SIG-M5 (cell line): ENCODE data around the gene NR2F2.

Experiments
- DNase-seq: peaks from one replicate; lab custom pipeline; 2025; lab: John Stamatoyannopoulos, UW

NR2F2 gene

DNA sequence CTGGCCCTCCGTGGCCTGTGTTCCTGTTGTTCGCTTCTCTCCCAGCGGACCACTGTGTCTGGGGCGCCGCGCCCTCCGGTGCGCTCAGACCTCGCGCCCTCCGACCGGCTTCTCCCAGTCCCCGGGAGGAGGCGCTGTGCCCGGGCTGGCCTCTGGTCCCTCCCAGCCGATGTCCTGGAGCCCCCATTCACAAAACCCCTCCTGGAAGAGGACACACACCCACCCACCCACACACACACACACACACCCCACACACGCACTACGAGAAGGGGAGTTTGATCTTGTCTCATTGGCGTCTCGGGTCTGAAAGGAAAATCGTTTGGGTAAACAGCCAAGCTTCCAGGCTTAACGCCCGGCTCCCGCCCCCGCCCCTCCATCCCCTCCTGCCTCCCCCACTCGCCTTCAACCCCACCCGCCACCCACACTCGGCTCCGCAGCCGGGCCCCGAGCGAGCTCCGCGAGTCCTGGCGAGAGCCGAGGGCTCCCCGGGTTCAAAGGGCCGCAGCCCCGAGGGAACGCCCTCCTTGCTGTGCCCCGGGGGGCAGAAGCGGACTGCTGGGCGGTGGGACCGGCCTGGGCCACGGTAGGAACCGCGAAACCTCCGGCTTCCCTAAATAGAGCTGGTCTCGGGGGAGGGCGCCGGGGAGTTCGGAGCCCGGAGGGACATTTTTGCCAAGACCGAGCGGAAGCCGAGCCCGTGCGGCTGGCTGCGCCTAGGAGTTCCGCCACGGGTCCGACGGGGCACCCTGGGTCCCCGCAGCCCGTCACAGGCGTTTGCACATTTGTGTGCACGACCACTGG, 23.6 kb downstream of the NR2F2 start:
- no peak for DNase-seq

- peak; percentile 53 for DNase-seq
These were observed 24.4 kb downstream of the NR2F2 start for GRCh38 chr15:96354731-96355567.

DNA sequence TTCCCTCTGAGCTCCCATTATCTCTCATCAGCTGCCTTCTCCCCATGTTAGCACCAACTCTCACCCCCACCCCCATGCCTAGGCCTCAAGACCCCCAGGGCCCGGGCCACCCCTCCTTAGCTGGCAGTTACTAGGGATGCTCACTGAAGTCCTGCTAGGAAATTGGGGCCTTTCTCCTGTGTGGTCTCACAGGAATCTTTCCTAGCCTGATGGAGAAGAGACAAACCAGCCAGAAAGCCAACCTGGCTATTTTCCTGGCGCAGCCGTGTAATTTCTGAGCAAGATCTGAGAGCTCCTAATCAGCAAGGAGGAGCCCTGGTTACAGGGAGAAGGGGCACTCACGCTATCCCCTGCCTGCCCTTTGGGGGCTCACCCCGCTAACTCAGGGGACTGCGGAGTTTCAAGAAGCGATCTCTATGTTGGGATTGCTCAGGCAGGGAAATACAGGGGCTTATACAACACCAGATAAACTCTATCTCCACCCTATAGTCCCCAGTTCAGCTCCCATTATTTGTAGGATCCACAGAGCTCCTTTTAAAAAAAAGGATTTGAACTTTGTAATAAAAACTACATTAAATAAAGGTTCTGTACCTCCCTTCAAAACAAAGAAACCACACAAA, 25.2 kb downstream of the NR2F2 start:
- DNase-seq, result no peak

DNA sequence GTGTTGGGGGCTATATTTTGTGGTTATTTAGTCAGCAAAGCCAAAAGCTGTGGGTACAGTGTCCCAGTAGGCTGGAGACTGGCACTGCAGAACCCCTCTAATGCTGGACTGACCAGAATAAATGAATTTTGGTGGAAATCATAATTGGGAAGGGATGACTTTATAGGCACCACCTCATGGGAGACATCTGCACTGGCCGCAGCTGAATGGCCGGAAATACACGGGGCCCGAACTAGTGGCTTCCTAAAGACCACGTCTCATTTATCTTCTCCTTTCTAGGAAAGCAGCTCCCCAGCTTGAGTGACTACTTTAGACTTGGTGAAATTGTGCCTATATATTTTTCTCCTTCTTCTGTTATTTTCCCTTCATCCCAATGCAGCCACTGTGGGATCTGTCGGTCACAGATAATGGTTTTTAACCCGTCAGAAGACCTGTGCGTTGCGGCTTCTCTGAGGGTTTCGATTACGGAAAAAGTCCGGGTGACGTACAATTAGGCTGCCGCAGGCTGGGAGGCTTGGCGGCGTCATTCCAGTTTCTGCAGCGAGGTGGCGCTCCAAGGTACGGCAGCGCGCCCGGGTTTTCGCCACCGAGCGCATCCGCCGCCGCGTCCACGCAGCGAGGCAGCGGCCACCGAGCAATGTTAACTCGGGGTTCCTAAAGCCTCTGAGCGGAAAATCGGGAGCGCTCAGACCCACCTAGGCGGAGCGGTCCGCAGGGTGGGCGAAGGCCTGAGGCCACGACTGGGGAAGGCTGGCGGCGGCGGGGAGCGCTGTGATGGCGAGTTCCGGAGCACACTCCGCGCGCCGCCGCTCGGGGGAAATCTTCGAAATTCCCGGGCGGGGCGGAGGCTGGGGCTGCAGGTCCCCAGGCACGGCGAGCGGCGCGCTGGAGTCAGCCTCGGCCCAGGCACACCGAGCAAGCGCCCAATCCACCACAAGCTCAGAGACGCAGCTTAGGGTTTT, 26.3 kb downstream of the NR2F2 start:
- DNase-seq, result peak; percentile 33

DNA sequence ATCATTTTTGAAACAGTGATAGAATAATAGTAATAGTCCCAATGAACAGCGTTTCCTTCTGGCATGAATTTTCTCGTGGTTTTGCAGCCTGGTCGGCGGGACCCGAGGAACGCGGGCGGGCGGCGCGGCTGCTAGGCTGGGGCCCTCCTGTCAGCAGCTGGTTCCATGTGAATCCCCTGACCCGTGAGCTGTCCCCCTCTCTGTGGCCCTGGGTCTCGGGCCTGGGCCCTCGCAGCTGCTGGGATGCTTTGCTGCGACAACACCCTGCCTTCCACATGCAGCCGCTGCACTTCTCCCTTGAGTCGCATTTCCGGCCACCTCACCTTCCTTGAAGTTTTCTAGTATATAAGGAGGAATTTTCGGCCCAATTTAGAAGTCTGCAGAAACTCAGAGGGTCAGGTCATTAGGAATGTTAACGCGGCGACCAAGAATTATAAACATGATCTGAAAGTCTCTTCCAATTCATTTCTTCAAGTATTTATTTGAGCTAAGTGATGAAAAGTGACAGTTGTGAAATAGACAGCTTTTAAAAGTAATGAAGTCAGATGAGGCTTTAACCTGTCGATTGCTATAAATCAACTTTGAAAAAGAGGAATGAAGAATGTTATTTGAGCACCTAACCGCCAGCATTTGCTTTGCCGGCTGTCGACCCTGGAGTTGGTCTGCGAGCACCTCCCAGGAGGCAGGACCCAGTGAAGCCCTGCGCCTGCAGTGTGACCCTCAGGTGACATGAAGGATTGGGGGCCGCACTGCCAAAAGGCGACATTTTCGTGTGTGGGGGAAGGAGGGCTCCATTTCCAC, 27.7 kb downstream of the NR2F2 start:
- DNase-seq, result no peak

DNA sequence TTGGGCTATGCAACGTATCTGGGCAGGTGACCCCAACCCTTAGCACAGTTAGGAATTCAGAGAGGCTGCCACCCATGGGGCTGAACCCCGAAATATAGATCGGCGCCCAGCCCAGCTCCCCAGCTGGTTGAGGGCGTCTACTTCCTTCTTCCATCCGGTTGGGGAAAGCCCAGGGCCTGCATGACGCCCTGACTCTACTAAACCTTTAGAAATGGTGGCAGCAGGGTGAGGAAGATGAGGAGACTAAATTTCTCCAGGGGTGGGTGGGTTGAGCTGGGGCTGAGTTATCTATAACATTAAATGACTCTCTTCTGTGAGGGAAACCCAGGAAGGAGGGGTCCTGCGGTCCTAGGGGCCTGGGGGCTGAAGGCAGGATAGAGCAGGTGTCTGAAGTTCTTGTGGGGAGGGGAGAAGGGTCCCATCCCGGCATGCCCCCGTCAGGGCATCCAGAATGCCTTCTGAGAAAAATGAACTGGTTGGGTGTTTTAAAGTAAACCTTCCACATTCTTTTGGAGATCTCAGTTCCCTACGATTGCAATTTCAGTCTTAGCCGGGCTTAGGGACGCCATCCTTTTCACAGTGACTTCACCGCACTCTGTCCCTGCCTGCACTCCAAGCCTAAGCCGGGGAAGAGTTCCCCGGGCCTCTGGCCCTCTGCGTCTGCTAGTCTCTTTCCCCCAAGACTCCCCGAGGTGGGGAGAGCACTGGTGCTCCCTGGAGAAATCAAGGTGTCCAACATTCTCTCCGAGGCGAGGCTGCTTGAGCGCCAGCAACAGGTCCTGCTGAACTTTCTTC, 28.5 kb downstream of the NR2F2 start:
- no peak for DNase-seq

DNA sequence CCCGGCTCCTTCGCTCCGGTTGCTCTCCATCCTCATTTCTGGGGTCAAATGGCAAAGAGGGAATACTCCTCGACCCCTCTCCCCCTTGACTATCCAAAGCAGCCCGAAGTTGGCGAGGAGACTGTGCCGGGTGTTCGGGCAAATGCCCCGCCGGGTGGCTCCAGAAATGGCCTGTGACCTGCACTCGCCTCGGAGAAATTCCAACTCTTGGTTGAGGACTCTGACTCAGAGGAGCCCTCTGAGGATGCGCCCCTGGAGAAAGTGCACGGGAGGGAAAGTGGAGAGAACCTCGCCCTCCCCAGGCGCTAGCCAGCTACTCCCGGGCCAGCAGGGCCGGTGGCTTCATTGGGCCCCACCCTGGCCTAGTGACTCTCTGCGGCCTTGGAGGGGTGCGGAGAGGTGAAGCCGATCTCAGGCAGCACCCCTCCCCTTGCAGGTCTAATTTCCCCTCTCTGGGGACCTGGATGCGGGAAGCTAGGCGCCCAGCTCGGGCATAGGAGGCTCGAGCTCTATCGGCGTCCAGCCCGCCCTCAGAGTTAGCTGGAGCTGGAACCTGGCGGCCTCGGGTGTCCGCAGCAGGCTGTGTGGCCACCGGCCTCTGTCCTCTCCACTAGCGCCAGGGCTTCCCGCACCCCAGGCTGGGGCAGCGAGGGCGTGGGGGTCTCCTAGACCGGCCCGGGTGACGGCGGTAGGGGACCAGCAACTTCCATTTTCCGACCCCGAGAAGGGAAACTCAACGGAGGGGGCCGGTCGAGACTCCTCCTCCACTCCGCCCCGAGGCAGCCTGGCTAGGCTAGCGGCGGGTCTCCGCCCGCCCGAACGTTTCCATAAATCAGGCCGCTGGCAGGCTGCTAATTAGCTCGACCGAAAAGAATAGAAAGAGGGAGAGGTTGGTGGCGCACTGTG, 29.4 kb downstream of the NR2F2 start:
- no peak for DNase-seq

GRCh38 chr15:96360581-96361308, 30.2 kb downstream of the NR2F2 start:
- no peak for DNase-seq

DNA sequence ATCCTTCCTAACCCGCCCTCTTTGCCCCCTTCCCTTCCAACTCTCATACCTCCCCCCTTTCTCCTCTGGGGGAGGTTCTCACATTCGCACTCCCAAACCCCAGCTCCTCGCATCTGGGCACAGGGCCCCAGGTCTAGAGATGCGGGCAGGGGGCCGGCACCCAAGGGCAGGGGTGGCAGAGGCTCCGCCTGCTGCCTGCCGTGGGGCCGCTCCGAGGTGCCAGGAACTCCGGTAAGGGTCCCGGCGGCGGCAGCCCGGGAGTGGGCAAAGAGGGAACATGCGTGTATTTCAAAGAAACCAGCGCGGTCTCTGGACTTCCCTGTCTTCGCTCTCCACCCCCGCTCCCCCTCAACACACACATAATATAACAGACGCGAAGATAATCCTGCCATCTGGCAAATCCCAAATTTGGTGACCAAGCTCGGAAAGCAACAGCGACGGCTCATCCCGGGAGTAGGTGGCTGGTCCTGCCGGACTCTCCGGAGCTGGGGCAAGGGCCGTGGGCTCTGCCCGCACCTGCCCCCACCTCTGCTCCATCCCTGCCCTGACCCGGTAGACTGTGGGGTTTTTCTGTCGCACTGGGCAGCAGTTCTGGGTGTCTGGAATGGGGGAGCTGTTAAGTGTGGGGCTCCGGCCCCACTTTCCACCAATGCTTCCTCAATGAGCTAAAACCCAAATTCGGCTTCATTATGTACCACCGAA, 31.0 kb downstream of the NR2F2 start:
- DNase-seq, result no peak

DNA sequence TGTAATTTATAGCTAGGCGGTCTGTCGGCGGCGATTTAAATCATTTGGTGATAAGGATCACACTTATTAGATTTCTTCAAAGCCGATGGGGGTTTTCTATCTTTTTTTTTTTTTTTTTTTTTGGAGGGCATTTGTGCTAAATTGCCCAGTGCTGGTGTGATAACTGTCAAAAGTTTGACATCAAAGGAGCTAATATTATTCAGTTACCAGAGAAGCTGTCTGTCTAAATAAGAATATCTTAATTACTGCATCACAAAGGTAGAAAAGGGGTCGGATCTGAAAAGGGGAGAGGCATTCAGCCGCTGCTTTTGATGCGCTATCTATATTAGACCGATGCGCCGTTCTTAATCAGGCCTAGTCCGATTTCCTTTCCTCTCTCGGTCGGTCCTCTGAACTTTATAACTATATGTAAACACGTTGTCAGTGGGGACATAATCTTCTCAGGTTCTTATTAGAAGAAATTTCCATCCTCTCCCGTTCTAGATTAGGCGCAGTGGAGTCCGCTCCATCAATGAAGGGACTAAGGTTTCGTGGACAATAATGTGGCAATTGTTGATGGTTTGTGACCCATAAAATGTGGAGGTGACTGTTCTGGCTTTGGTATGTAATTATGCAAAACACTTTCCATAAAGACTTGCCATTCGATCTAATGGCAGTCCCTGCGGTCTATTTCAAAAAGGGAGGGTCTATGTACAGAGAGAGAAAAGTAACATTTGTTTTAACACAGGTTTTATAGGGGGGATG, 31.7 kb downstream of the NR2F2 start:
- no peak for DNase-seq

GRCh38 chr15:96362755-96363651, 32.5 kb downstream of the NR2F2 start:
- no peak for DNase-seq

DNA sequence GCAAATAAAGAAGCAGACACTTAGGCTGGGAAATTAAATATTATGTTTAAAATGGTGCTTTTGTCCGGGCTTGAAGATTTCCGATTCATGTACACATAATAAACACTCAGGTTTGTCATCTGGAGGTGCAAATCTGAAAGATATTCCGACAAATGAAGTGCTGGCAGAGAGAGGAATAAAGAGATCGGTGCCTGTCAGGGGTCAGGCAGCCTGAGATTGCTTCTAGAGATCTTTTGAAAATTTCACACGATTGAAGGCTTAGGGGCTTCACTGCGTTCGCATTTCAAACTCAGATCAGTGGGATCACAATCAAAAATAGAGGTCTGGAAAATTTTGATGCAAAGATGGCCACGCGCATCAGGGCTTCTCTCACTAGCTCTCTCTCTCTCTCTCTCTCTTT, 33.2 kb downstream of the NR2F2 start:
- no peak for DNase-seq

- no peak for DNase-seq
These were observed 35.5 kb downstream of the NR2F2 start for GRCh38 chr15:96365781-96366525.

DNA sequence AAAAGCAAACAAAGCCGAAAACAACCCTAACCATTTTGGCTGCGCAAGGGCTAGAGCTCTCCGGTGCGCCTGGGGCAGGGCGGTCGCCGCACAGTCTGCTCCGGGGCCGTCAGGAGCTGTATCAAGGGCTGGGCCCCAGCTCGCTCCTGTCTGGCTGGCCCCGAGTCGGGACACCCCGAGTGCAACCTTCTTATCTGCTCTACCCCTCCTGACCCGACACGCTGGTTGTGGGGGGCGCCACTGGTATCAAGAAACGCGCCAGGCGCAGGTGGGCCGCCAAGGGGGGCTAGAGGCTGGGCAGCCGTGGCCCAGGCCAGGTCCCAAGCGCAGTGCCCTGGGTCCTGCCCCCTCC, 36.0 kb downstream of the NR2F2 start:
- no peak for DNase-seq
